Osteocyte (in vitro differentiated cells): ENCODE data around the gene FN3KRP. TPM values are rescaled to one million over a fixed set of nuclear protein-coding genes. Genes with fewer than 3 reads are reported as not detected.
A peak's percentile ranks its signal among the peaks of the same experiment; 100 is the strongest.

ENCODE experiments used
- DNase-seq: peaks from one replicate; pipeline ENCODE4 v3.0.0; 2021; ENCODE audit warnings: mixed read lengths; ENCODE audit not compliant: unreplicated experiment; ENCODE audit errors: extremely low spot score
- H3K27ac Mint-ChIP-seq: one replicate; pipeline ENCODE4 v1.8.0; 2021; ENCODE audit warnings: mild to moderate bottlenecking, mixed read lengths; ENCODE audit not compliant: unreplicated experiment
- H3K27me3 Mint-ChIP-seq: one replicate; pipeline ENCODE4 v1.8.0; 2021; ENCODE audit warnings: mixed read lengths; ENCODE audit not compliant: unreplicated experiment
- H3K36me3 Mint-ChIP-seq: one replicate; pipeline ENCODE4 v1.8.0; 2021; ENCODE audit warnings: mixed read lengths; ENCODE audit not compliant: unreplicated experiment
- H3K4me1 Mint-ChIP-seq: one replicate; pipeline ENCODE4 v1.8.0; 2021; ENCODE audit warnings: mixed read lengths; ENCODE audit not compliant: unreplicated experiment
- H3K4me3 Mint-ChIP-seq: one replicate; pipeline ENCODE4 v1.8.0; 2021; ENCODE audit warnings: mild to moderate bottlenecking, moderate library complexity, mixed read lengths; ENCODE audit not compliant: unreplicated experiment
- H3K9me3 Mint-ChIP-seq: one replicate; pipeline ENCODE4 v1.8.0; 2021; ENCODE audit warnings: mixed read lengths; ENCODE audit not compliant: unreplicated experiment
- CTCF ChIP-seq: fragments of 200-600 bp; sonication (generic); IDR thresholded peaks from 2 replicates; pipeline ENCODE4 v1.5.0; 2021; ENCODE audit warnings: antibody characterized with exemption, mild to moderate bottlenecking, moderate library complexity
- long read RNA-seq: library from polyadenylated mRNA; unstranded; transcript quantifications from one replicate; pipeline ENCODE4 v2.0.0, GENCODE V29; 2021
- total RNA-seq: library from RNA; stranded (reverse); gene quantifications from 2 replicates; pipeline ENCODE4 v1.2.1, GENCODE V29; 2021

The FN3KRP gene
- total RNA-seq: 31.7 and 33.0 TPM in 2 replicates
- long read RNA-seq, transcript FN3KRP-201 (6 exons, 1,849 nt): major isoform, 85 of 90 reads
- long read RNA-seq, partial matches to known transcripts: 3 of 90 reads
- long read RNA-seq, other reads (novel, unspliced or antisense): 1 of 90 reads

- peak; percentile 97 for DNase-seq
Measured at GRCh38 chr17:82716203-82717010, at the start of gene FN3KRP. Gene FN3KRP, plus strand, starts transcription at chr17:82716706. Its CDS starts 50 bp downstream, at chr17:82716756.

GRCh38 chr17:82666931-82667667, 49.4 kb upstream of the FN3KRP start:
- H3K27ac Mint-ChIP-seq: no peak overlapping the region
- peaks cover 2% of the 10 kb centered on the region for H3K36me3 Mint-ChIP-seq
- H3K27me3 Mint-ChIP-seq: no peaks in the 10 kb centered on the region
- peaks cover 8% of the 10 kb centered on the region for H3K4me1 Mint-ChIP-seq
- no peak overlapping the region for H3K4me3 Mint-ChIP-seq
- no peak for TF ChIP-seq CTCF
- DNase-seq: no peak
- no peaks in the 10 kb centered on the region for H3K9me3 Mint-ChIP-seq

More at GRCh38 chr17:82716203-82717010, at the start of gene FN3KRP:
- H3K27me3 Mint-ChIP-seq: no peaks in the 10 kb centered on the region
- TF ChIP-seq CTCF: no peak
- H3K36me3 Mint-ChIP-seq: peaks cover 2% of the 10 kb centered on the region
- H3K27ac Mint-ChIP-seq: peak within 1 kb of the TSS; percentile 87
- H3K4me3 Mint-ChIP-seq: peak within 1 kb of the TSS; percentile 96
- H3K4me1 Mint-ChIP-seq: peaks cover 19% of the 10 kb centered on the region
- no peaks in the 10 kb centered on the region for H3K9me3 Mint-ChIP-seq

GRCh38 chr17:82667668-82668000, 48.9 kb upstream of the FN3KRP start:
- no peak overlapping the region for H3K27ac Mint-ChIP-seq
- DNase-seq: no peak
- no peak for TF ChIP-seq CTCF
- H3K36me3 Mint-ChIP-seq: peaks cover 2% of the 10 kb centered on the region
- H3K9me3 Mint-ChIP-seq: no peaks in the 10 kb centered on the region
- no peaks in the 10 kb centered on the region for H3K27me3 Mint-ChIP-seq
- H3K4me1 Mint-ChIP-seq: peaks cover 8% of the 10 kb centered on the region
- H3K4me3 Mint-ChIP-seq: no peak overlapping the region

GRCh38 chr17:82668024-82668630, 48.4 kb upstream of the FN3KRP start:
- no peak overlapping the region for H3K27ac Mint-ChIP-seq
- H3K27me3 Mint-ChIP-seq: no peaks in the 10 kb centered on the region
- H3K4me1 Mint-ChIP-seq: peaks cover 8% of the 10 kb centered on the region
- no peak for TF ChIP-seq CTCF
- DNase-seq: no peak
- no peaks in the 10 kb centered on the region for H3K9me3 Mint-ChIP-seq
- peaks cover 2% of the 10 kb centered on the region for H3K36me3 Mint-ChIP-seq
- H3K4me3 Mint-ChIP-seq: no peak overlapping the region
